Uterus (tissue), 4 donors: Measurements from ENCODE around the gene SORD. TPM values are rescaled to one million over a fixed set of nuclear protein-coding genes. Genes with fewer than 3 reads are reported as not detected.

ENCODE experiments used
- DNase-seq, 2 donors: peaks; one replicate each; pipeline ENCODE4 v3.0.0-alpha.2; 2019 to 2020
- H3K27ac ChIP-seq, 2 donors: fragments of 200-600 bp; sonication (generic); 1 replicate in 1 of 2; 2 replicates in 1 of 2; pipeline ENCODE4 v1.5.1; 2016 to 2018
- H3K27me3 ChIP-seq, 2 donors: fragments of 200-600 bp; sonication (generic); one replicate each; pipeline ENCODE4 v1.5.1; 2018 to 2019; ENCODE audit warnings: control low read depth in 1 of 2
- H3K36me3 ChIP-seq, 2 donors: fragments of 200-600 bp; sonication (generic); one replicate each; pipeline ENCODE4 v1.5.1; 2019; ENCODE audit warnings: control low read depth in 1 of 2
- H3K4me1 ChIP-seq, 2 donors: fragments of 200-600 bp; sonication (generic); one replicate each; pipeline ENCODE4 v1.5.1; 2018 to 2019; ENCODE audit warnings: control low read depth in 1 of 2
- H3K4me3 ChIP-seq, 2 donors: fragments of 200-600 bp; sonication (generic); 1 replicate in 1 of 2; 2 replicates in 1 of 2; pipeline ENCODE4 v1.5.1; 2018 to 2019; ENCODE audit warnings: mild to moderate bottlenecking in 1 of 2
- H3K9me3 ChIP-seq, 2 donors: fragments of 200-600 bp; sonication (generic); one replicate each; pipeline ENCODE4 v1.5.1; 2019; ENCODE audit warnings: control low read depth in 1 of 2
- CTCF ChIP-seq, 4 experiments: fragments of 200-600 bp in 2 of 4; fragments of 450-650 bp in 2 of 4; sonication (generic) in 2 of 4; IDR thresholded peaks; one replicate each; pipeline ENCODE4 v1.5.1; 2016 to 2019; ENCODE audit warnings: antibody characterized with exemption in 4 of 4, mild to moderate bottlenecking in 2 of 4, moderate library complexity in 1 of 4
- POLR2A ChIP-seq, 2 donors: fragments of 450-650 bp; IDR thresholded peaks; one replicate each; pipeline ENCODE4 v1.6.1; 2016; ENCODE audit warnings: antibody characterized with exemption in 2 of 2, mild to moderate bottlenecking in 1 of 2, moderate library complexity in 1 of 2
- intact Hi-C: fragments of 100-400 bp; cut with DNase I; formaldehyde crosslinking; loops from one replicate; pipeline ENCODE4 v1.15.1; 2023; ENCODE audit warnings: low total_unique reads
- total RNA-seq, 4 donors: library from RNA; depleted of rRNA in 3 of 4; stranded (reverse); fragments of >200 nt in 3 of 4; gene quantifications; one replicate each; pipeline versions ENCODE4 v1.1.0 to v1.2.4, GENCODE V29; 2014 to 2023
- donor health status: DM: yes; HTN: yes; CAD: no.

The SORD gene
- total RNA-seq, 4 donors from 2014 or later, result 4.9 to 30.6 (median 19.3) TPM

- TF ChIP-seq CTCF (IDR thresholded peaks at IDR 0.05), result no peak
- no peak for TF ChIP-seq POLR2A (IDR thresholded peaks at IDR 0.05)
- DNase-seq, result no peak
- intact Hi-C loops, result no loop called here
- Histone ChIP-seq H3K4me3 (no peak overlapping the region), H3K36me3 (no peaks in the 10 kb centered on the region), H3K4me1 (peaks cover 0 to 12% of the 10 kb centered on the region in 2 donors), H3K27me3 (peaks cover 9 to 40% of the 10 kb centered on the region in 2 donors), H3K27ac (no peak overlapping the region), H3K9me3 (no peaks in the 10 kb centered on the region)
Observed at GRCh38 chr15:45112591-45113379, 89.8 kb downstream of the SORD start.

GRCh38 chr15:45113380-45113990 is 90.5 kb downstream of the SORD start:
- H3K27me3 ChIP-seq, result peaks cover 10 to 40% of the 10 kb centered on the region in 2 donors
- DNase-seq, result no peak

GRCh38 chr15:45114076-45114750 is 91.2 kb downstream of the SORD start, which contains the start of the genes DUOX2 and DUOXA2:
Gene DUOX2, minus strand, starts transcription at chr15:45114172. Its CDS starts 761 bp downstream, at chr15:45113411.
Gene DUOXA2, plus strand, starts transcription at chr15:45114326. Its CDS starts 280 bp downstream, at chr15:45114606.
- intact Hi-C loops, result no loop called here
- Histone ChIP-seq H3K27me3 (peaks cover 10 to 40% of the 10 kb centered on the region in 2 donors), H3K27ac (no peak within 1 kb of the TSS), H3K9me3 (no peaks in the 10 kb centered on the region), H3K36me3 (no peaks in the 10 kb centered on the region), H3K4me3 (no peak within 1 kb of the TSS), H3K4me1 (peaks cover 0 to 12% of the 10 kb centered on the region in 2 donors)
- DNase-seq, result no peak
- TF ChIP-seq CTCF (IDR thresholded peaks at IDR 0.05) (no peak), POLR2A (IDR thresholded peaks at IDR 0.05) (no peak)

More at GRCh38 chr15:45113380-45113990, 90.5 kb downstream of the SORD start:
- no peak overlapping the region for H3K27ac ChIP-seq
- no peak overlapping the region for H3K4me3 ChIP-seq
- no peak for TF ChIP-seq CTCF (IDR thresholded peaks at IDR 0.05)
- TF ChIP-seq POLR2A (IDR thresholded peaks at IDR 0.05), result no peak
- no peaks in the 10 kb centered on the region for H3K9me3 ChIP-seq
- intact Hi-C loops, result no loop called here
- H3K36me3 ChIP-seq, result no peaks in the 10 kb centered on the region
- peaks cover 0 to 12% of the 10 kb centered on the region in 2 donors for H3K4me1 ChIP-seq

GRCh38 chr15:45114751-45115085 is 91.7 kb downstream of the SORD start:
- DNase-seq, result no peak
- TF ChIP-seq POLR2A (IDR thresholded peaks at IDR 0.05) (no peak), CTCF (IDR thresholded peaks at IDR 0.05) (no peak)
- Histone ChIP-seq H3K27me3 (peaks cover 10 to 37% of the 10 kb centered on the region in 2 donors), H3K4me3 (no peak overlapping the region), H3K36me3 (no peaks in the 10 kb centered on the region), H3K4me1 (peaks cover 0 to 12% of the 10 kb centered on the region in 2 donors), H3K27ac (no peak overlapping the region), H3K9me3 (no peaks in the 10 kb centered on the region)
- intact Hi-C loops, result no loop called here
